Heart left ventricle (tissue), 13 donors: Measurements from ENCODE around the gene FAM76A.
"Not testable (repeated sequence)": the region's sequence is repeated elsewhere in the genome, so short reads cannot be mapped to it uniquely, and the experiment has no call there.

Experiments used
- POLR2A ChIP-seq, 2 donors: fragments of 450-650 bp; IDR thresholded peaks; one replicate each; pipeline ENCODE4 v1.6.1; 2017; ENCODE audit warnings: antibody characterized with exemption in 2 of 2, mild to moderate bottlenecking in 2 of 2, moderate library complexity in 2 of 2
- TF ChIP-seq, protein P1 (sequence below), 12 donors: fragments of 200-600 bp; sonication (generic) in 4 of 12; IDR thresholded peaks; one replicate each; pipeline versions ENCODE4 v1.5.0 to v1.8.0; 2018 to 2022; ENCODE audit warnings: antibody characterized with exemption in 12 of 12, mild to moderate bottlenecking in 5 of 12
- donor health status: ischemic (EF 13 %, LVEDD 7.1; RV severe dilation, severe dysfunction).
- donor health status: DM: no; HTN: yes; CAD: no.
- donor health status: DM: no; HTN: no; CAD: no.
- donor health status: ischemic (EF 25% LVEDD 6.9; RV normal size, moderate dysfunction).
- donor health status: ischemic (EF 25% LVEDD 5.7; RV mildly dilated, moderate dysfunction).
- donor health status: ischemic (EF 35%, LVEDD 5.7; RV mildly dilated, moderate dysfunction).
- donor health status: nonischemic (EF 11% LVEDD 7.7; RV severe dilation, severe dysfunction).
- donor health status: DM: yes; HTN: yes; CAD: no.
- donor health status: PGD.
- donor health status: ischemic (EF 29% LVEDD 5.4; RV normal size, mild dysfunction).
- donor health status: nonischemic (EF 23%, LVEDD 6.1; RV moderate dilation, normal function).

DNA sequence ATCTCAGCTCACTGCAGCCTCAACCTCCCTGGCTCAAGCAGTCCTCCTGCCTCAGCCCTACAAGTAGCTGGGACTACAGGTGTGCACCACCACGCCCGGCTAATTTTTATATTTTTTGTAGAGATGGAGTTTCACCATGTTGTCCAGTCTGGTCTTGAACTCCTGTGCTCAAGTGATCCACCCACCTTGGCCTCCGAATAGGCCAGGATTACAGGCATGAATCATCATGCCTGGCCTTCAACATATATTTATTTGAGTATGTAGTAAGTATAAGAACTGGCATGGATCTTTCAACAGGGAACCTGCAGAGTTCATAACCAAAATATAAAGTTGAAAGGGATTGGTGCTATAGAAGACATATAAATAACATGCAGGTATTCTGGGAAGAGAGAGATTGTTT is 49.6 kb downstream of the FAM76A start:
- TF ChIP-seq, protein P1, sequence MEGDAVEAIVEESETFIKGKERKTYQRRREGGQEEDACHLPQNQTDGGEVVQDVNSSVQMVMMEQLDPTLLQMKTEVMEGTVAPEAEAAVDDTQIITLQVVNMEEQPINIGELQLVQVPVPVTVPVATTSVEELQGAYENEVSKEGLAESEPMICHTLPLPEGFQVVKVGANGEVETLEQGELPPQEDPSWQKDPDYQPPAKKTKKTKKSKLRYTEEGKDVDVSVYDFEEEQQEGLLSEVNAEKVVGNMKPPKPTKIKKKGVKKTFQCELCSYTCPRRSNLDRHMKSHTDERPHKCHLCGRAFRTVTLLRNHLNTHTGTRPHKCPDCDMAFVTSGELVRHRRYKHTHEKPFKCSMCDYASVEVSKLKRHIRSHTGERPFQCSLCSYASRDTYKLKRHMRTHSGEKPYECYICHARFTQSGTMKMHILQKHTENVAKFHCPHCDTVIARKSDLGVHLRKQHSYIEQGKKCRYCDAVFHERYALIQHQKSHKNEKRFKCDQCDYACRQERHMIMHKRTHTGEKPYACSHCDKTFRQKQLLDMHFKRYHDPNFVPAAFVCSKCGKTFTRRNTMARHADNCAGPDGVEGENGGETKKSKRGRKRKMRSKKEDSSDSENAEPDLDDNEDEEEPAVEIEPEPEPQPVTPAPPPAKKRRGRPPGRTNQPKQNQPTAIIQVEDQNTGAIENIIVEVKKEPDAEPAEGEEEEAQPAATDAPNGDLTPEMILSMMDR (IDR thresholded peaks at IDR 0.05): not testable (repeated sequence)
- not testable (repeated sequence) for TF ChIP-seq POLR2A (IDR thresholded peaks at IDR 0.05)
